ENCODE data around the gene UNC13D. TPM values are rescaled to one million over a fixed set of nuclear protein-coding genes. Genes with fewer than 3 reads are reported as not detected.

Gene UNC13D
- total RNA-seq, 2 donors from 2014 or later, result 270 to 289 TPM

- H3K27ac Mint-ChIP-seq, result peak overlapping the region; percentile 29 to 36
- no peaks in the 10 kb centered on the region for H3K27me3 Mint-ChIP-seq
- H3K36me3 Mint-ChIP-seq, result no peaks in the 10 kb centered on the region
- H3K4me1 Mint-ChIP-seq (ENCODE audit: low read depth in 2 of 2), result peaks cover 5 to 9% of the 10 kb centered on the region in 2 donors
- H3K9me3 Mint-ChIP-seq, result no peaks in the 10 kb centered on the region
- DNase-seq (ENCODE audit: low spot score) (no peak), ATAC-seq (no peak)
- no peak overlapping the region for H3K4me3 Mint-ChIP-seq
Observed at GRCh38 chr17:75822119-75822799, 21.9 kb downstream of the UNC13D start.

- H3K4me3 Mint-ChIP-seq, result no peak overlapping the region
- no peaks in the 10 kb centered on the region for H3K36me3 Mint-ChIP-seq
- no peak for DNase-seq (ENCODE audit: low spot score)
- ATAC-seq, result no peak
- H3K4me1 Mint-ChIP-seq (ENCODE audit: low read depth in 2 of 2), result peaks cover 5% of the 10 kb centered on the region in 2 donors
- H3K27ac Mint-ChIP-seq, result peak overlapping the region; percentile 29 to 36
- H3K9me3 Mint-ChIP-seq, result no peaks in the 10 kb centered on the region
- H3K27me3 Mint-ChIP-seq, result no peaks in the 10 kb centered on the region
Observed at GRCh38 chr17:75821552-75821951, 22.7 kb downstream of the UNC13D start.

GRCh38 chr17:75820094-75821080 lies 23.8 kb downstream of the UNC13D start:
- Mint-ChIP-seq H3K9me3 (no peaks in the 10 kb centered on the region), H3K27me3 (no peaks in the 10 kb centered on the region), H3K36me3 (no peaks in the 10 kb centered on the region), H3K4me3 (no peak overlapping the region), H3K4me1 (ENCODE audit: low read depth in 2 of 2) (peaks cover 5% of the 10 kb centered on the region in 2 donors), H3K27ac (peak overlapping the region in 1 of 2 donors; percentile 29)
- DNase-seq (ENCODE audit: low spot score), result no peak
- no peak for ATAC-seq

DNA sequence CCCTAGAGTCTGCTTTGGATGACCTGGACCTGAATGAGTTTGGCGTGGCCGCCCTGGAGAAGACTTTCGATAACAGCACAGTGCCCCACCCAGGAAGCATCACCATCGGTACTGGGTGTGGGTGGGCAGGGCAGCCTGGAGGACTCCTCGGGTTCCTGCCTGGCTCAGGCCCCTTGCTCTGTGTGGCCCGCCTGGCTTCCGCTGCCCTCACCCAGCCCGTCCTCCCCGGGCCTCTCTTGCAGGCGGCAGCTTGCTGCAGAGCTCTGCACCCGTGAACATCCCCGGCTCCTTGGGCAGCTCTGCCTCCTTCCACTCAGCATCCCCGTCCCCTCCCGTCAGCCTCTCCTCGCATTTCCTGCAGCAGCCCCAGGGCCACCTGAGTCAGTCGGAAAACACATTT lies 24.5 kb downstream of the UNC13D start:
- DNase-seq (ENCODE audit: low spot score) (no peak), ATAC-seq (no peak)
- Mint-ChIP-seq H3K36me3 (no peaks in the 10 kb centered on the region), H3K9me3 (no peaks in the 10 kb centered on the region), H3K4me3 (no peak overlapping the region), H3K27ac (peak overlapping the region in 1 of 2 donors; percentile 24), H3K27me3 (no peaks in the 10 kb centered on the region), H3K4me1 (ENCODE audit: low read depth in 2 of 2) (peaks cover 5% of the 10 kb centered on the region in 2 donors)

- no peak for DNase-seq (ENCODE audit: low spot score)
- Mint-ChIP-seq H3K27ac (peak overlapping the region in 1 of 2 donors; percentile 24), H3K4me3 (no peak overlapping the region), H3K27me3 (no peaks in the 10 kb centered on the region), H3K36me3 (no peaks in the 10 kb centered on the region), H3K9me3 (no peaks in the 10 kb centered on the region), H3K4me1 (ENCODE audit: low read depth in 2 of 2) (peaks cover 5% of the 10 kb centered on the region in 2 donors)
- no peak for ATAC-seq
Observed at GRCh38 chr17:75819116-75819515, 25.1 kb downstream of the UNC13D start.

DNA sequence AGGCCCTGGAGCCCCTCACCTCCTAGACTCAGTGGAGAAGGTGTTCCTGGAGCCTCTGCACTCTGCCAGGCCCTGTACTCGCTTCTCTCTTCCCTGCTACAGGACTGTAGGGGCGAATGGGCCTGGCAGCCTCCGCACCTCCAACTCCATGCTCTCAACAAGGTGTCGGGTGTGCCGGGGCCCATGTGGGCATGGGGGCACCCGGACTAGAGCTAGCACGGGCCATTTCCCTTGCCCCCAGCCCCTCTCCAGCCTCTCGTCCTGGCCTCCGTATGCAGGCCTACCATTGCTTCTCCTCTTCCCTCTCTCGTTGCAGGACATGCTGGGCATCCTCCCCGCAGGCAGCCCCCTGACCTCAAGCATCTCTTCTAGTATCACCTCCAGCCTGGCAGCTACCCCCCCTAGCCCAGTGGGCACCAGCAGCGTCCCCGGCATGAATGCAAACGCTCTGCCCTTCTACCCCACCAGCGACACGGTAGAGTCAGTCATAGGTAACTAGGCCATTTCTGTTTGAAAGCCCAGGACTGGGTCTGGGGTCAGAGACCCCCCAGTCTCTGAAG lies 25.8 kb downstream of the UNC13D start:
- Mint-ChIP-seq H3K27me3 (no peaks in the 10 kb centered on the region), H3K27ac (peak overlapping the region in 1 of 2 donors; percentile 24), H3K9me3 (no peaks in the 10 kb centered on the region), H3K4me3 (no peak overlapping the region), H3K4me1 (ENCODE audit: low read depth in 2 of 2) (peaks cover 5% of the 10 kb centered on the region in 2 donors), H3K36me3 (no peaks in the 10 kb centered on the region)
- DNase-seq (ENCODE audit: low spot score), result no peak
- ATAC-seq, result no peak

DNA sequence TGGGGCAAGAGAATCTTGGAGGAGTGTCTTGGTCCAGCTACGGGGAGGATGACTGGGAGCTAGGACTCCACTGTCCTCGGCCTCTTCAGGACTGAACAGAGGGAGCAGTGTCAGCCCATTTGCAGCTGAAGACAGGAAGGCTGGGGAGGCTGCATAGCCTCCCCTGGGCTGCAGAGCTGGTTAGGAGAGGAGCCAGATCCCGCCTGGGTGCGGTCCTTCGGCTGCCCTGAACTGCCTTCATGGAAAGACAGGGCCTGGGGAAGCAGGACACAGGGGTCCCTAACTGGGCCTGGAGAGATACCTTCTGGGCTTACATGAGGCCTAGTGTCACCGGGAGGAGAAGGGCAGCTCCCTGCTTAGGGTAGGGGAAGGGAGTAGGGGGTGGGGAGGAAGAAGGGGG lies 26.6 kb downstream of the UNC13D start:
- ATAC-seq, result no peak
- no peak for DNase-seq (ENCODE audit: low spot score)
- no peaks in the 10 kb centered on the region for H3K36me3 Mint-ChIP-seq
- H3K4me1 Mint-ChIP-seq (ENCODE audit: low read depth in 2 of 2), result peaks cover 5% of the 10 kb centered on the region in 2 donors
- H3K4me3 Mint-ChIP-seq, result no peak overlapping the region
- H3K27me3 Mint-ChIP-seq, result no peaks in the 10 kb centered on the region
- peak overlapping the region in 1 of 2 donors; percentile 45 for H3K27ac Mint-ChIP-seq
- no peaks in the 10 kb centered on the region for H3K9me3 Mint-ChIP-seq

- Mint-ChIP-seq H3K4me3 (no peak overlapping the region), H3K4me1 (ENCODE audit: low read depth in 2 of 2) (peaks cover 5% of the 10 kb centered on the region in 2 donors), H3K27me3 (no peaks in the 10 kb centered on the region), H3K9me3 (no peaks in the 10 kb centered on the region), H3K27ac (no peak overlapping the region), H3K36me3 (no peaks in the 10 kb centered on the region)
- DNase-seq (ENCODE audit: low spot score) (no peak), ATAC-seq (peak in 1 of 2 donors; percentile 20)
Observed at GRCh38 chr17:75816693-75817092, 27.5 kb downstream of the UNC13D start.

DNA sequence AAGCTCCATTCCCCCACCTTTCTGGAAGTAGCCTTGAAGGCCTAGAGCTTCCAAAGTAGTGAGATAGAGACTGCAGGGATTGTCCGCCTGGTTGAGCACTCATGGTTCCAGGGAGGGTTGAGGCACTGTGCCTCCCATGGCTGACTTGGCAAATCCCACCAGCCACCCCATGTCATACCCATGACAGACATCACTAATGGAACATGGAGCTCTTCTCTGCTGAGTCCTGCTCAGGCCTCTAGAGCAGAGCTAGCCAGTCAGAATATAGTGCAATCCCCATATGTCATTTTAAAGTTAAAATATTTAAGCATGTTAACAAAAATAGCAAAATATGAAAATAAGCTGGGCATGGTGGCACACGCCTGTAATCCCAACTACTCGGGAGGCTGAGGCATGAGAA lies 28.8 kb downstream of the UNC13D start:
- no peak overlapping the region for H3K27ac Mint-ChIP-seq
- ATAC-seq (no peak), DNase-seq (ENCODE audit: low spot score) (no peak)
- no peak overlapping the region for H3K4me3 Mint-ChIP-seq
- H3K4me1 Mint-ChIP-seq (ENCODE audit: low read depth in 2 of 2), result no peaks in the 10 kb centered on the region
- H3K27me3 Mint-ChIP-seq, result no peaks in the 10 kb centered on the region
- H3K9me3 Mint-ChIP-seq, result no peaks in the 10 kb centered on the region
- no peaks in the 10 kb centered on the region for H3K36me3 Mint-ChIP-seq

- DNase-seq (ENCODE audit: low spot score) (no peak), ATAC-seq (no peak)
- H3K27ac Mint-ChIP-seq, result no peak overlapping the region
- H3K36me3 Mint-ChIP-seq, result no peaks in the 10 kb centered on the region
- H3K9me3 Mint-ChIP-seq, result no peaks in the 10 kb centered on the region
- H3K27me3 Mint-ChIP-seq, result no peaks in the 10 kb centered on the region
- no peaks in the 10 kb centered on the region for H3K4me1 Mint-ChIP-seq (ENCODE audit: low read depth in 2 of 2)
- no peak overlapping the region for H3K4me3 Mint-ChIP-seq
Observed at GRCh38 chr17:75814900-75815373, 29.3 kb downstream of the UNC13D start.

DNA sequence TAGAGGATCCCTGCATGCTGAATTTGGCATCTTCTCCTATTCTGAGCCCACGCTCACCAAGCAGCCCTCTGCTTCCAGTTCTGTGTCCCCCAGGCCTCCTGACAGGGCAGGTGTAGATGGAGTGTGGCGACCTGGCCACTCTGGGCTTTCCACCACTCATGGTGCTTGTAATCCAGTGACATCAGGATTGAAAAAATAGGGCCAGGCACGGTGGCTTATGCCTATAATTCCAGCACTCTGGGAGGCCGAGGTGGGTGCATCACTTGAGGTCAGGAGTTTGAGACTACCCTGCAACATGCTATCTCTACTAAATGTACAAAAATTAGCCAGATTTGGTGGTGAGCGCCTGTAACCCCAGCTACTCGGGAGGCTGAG lies 30.2 kb downstream of the UNC13D start:
- H3K36me3 Mint-ChIP-seq, result no peaks in the 10 kb centered on the region
- no peak overlapping the region for H3K4me3 Mint-ChIP-seq
- no peaks in the 10 kb centered on the region for H3K4me1 Mint-ChIP-seq (ENCODE audit: low read depth in 2 of 2)
- H3K27me3 Mint-ChIP-seq, result no peaks in the 10 kb centered on the region
- DNase-seq (ENCODE audit: low spot score) (no peak), ATAC-seq (no peak)
- H3K9me3 Mint-ChIP-seq, result no peaks in the 10 kb centered on the region
- H3K27ac Mint-ChIP-seq, result no peak overlapping the region

GRCh38 chr17:75813081-75814020 lies 30.9 kb downstream of the UNC13D start:
- DNase-seq (ENCODE audit: low spot score) (no peak), ATAC-seq (no peak)
- no peak overlapping the region for H3K27ac Mint-ChIP-seq
- H3K27me3 Mint-ChIP-seq, result no peaks in the 10 kb centered on the region
- no peak overlapping the region for H3K4me3 Mint-ChIP-seq
- no peaks in the 10 kb centered on the region for H3K9me3 Mint-ChIP-seq
- H3K4me1 Mint-ChIP-seq (ENCODE audit: low read depth in 2 of 2), result peaks cover 0 to 3% of the 10 kb centered on the region in 2 donors
- no peaks in the 10 kb centered on the region for H3K36me3 Mint-ChIP-seq
